Epithelial cell of prostate (primary cell): Measurements from ENCODE around the gene GRHL3.
A peak's percentile ranks its signal among the peaks of the same experiment; 100 is the strongest.

ENCODE experiments used
- DNase-seq: peaks from one replicate; pipeline ENCODE4 v3.0.0-alpha.2; 2011; ENCODE audit warnings: low read depth, low spot score
- H3K27ac ChIP-seq: fragments of 450-650 bp; 2 replicates; pipeline ENCODE4 v1.5.1; 2017; ENCODE audit warnings: mild to moderate bottlenecking

GRHL3 gene

GRCh38 chr1:24292103-24292502, 27.1 kb upstream of the GRHL3 start:
- no peak overlapping the region for H3K27ac ChIP-seq
- DNase-seq, result no peak

- peak overlapping the region; percentile 99 for H3K27ac ChIP-seq
- DNase-seq, result no peak
Observed at GRCh38 chr1:24292887-24293286, 26.3 kb upstream of the GRHL3 start.

DNA sequence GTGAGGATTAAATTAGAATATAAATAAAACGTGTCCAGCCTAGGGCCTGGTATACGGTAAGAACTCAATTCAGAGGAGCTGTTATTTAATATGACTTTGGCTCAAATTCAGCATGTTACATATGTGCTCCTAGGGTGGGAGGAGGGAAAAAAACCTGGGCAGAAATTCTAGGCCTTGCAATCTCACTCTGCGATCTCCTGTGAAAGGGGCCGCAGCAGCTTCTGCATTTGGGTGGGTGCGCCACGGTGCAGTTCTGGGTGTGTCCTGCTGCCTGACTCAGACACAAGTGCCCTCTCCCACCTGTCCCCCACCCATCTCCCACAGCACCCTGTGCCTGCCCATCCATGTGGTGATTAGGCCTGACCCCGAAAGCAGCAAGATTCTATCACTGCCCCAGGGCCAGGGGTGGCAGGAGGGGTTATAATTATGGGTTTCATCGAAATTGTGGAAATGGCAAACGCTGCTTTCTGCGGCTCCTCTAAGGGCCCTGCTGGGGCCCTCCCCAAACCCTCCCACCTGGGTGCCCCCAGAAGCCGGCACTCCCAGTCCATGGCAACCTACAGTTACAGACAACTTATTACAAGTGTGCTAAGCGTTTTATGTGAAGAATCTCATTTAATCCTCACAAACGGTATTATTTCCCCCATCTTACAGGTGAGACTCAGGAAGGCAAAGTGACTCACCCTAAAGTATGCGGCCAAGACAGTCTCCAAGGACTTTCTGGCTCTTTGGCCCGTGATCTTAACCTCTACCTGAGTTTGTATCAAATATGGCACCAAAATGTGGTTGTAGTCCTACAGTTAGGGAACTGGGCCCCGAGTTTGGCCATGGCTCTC, 25.5 kb upstream of the GRHL3 start:
- peak overlapping the region; percentile 99 for H3K27ac ChIP-seq

GRCh38 chr1:24294228-24294672, 24.9 kb upstream of the GRHL3 start:
- H3K27ac ChIP-seq, result peak overlapping the region; percentile 99
- DNase-seq, result peak; percentile 95

More for the DNA sequence above, 25.5 kb upstream of the GRHL3 start:
- DNase-seq, result no peak

DNA sequence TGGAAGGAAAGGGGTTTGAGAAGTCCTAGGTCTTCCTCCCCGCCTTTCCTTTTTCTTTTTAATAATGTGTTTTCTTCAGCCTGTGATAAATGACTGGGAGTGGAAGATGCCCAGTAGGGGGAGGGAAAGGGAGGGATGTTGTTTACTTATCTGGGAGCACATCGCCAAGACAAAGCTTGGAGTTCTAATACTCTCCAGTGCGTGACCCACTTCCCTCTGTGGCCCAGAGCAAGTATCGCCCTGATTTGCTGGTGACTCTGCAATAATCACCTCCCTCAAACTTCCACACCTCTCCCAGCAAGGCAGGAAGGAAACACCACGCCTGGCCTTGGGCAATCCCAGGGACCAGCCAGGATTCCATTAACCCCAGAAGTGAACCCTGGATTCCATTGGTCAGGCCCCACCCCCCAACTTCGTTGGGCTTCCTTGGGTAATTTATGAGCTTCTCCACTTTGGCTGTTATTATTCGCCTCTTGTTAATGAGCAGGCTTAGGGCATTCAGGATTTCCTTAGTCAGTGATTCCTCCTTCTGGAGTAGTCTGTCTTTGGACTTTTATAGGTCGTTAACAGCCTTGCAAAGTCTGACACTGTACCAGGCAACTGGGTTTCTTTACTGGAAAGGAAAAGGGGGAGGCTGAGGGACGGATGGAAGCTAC, 24.3 kb upstream of the GRHL3 start:
- H3K27ac ChIP-seq, result peak overlapping the region; percentile 99
- peak; percentile 79 for DNase-seq

- H3K27ac ChIP-seq, result peak overlapping the region; percentile 99
- no peak for DNase-seq
Observed at GRCh38 chr1:24295535-24295934, 23.6 kb upstream of the GRHL3 start.

DNA sequence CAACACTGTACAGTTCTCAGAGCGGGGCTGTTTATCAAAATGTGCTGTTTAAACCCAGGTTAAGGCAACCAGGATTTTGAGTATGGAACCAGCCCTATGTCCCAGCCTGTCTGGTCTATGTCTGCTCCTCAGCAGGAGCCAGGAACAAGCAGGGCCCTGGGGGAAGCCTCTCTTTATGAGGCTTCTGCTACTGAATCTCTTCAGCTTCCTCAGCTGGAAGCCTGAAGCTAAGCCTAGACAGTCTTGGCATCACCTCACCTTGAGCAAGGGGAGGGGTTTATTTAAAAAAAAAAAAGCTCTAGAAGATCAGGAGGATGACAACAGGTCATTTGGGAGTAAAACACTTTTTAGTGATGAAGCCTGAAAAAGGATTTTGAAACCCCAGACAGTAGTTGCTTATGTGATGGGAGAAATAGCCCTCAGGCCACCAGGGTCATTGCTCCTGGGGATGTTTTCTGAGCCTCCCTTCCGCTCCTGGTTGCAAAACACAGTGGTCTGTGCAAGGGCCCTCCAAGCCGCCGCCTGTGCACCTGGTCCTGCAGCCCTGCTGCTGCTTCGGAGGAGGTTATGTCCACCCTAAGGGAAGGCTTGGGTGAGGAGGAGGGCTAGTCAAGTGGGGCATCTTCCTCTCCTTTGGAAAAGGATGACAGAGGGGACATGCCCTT, 21.8 kb upstream of the GRHL3 start:
- H3K27ac ChIP-seq, result no peak overlapping the region
- no peak for DNase-seq

GRCh38 chr1:24297852-24298232, 21.3 kb upstream of the GRHL3 start:
- H3K27ac ChIP-seq, result no peak overlapping the region
- no peak for DNase-seq

DNA sequence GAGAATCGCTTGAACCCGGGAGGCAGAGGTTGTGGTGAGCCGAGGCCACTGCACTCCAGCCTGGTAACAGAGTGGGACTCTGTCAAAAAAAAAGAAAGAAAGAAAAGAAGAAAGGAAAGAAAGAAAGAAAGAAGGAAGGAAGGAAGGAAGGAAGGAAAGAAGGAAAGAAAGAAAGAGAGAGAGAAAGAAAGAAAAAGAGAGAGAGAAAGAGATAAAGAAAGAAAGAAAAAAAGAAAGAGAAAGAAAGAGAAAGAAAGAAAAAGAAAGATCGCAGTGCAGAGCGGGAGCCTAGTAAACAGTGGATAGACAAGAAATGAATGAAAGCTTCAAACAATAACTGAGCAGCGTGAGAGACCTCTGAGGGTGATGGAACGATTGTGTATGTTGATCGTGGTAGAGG, 20.6 kb upstream of the GRHL3 start:
- no peak overlapping the region for H3K27ac ChIP-seq
- DNase-seq, result no peak

GRCh38 chr1:24299901-24300300, 19.3 kb upstream of the GRHL3 start:
- DNase-seq, result no peak
- no peak overlapping the region for H3K27ac ChIP-seq

GRCh38 chr1:24300971-24301784, 18.0 kb upstream of the GRHL3 start:
- peak overlapping the region; percentile 37 for H3K27ac ChIP-seq
- no peak for DNase-seq

DNA sequence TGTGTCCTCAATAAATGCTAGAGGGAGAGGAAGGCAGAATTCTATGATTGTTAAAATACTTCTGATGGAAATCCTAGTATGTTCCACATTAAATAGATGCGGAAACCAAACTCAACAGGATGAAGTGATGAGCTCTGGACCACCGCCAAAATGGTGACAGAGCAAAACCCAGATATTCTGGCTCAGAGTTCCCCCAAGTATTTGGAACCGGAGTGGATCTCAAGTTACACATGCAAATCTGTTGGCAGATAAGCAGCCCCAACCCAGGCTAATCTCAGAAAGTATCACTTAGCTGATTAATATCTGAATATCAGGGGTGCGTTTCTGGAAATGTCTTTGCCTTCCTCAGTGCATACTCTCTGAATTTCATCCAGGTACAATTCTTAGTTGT, 17.4 kb upstream of the GRHL3 start:
- H3K27ac ChIP-seq, result peak overlapping the region; percentile 37
- DNase-seq, result no peak

DNA sequence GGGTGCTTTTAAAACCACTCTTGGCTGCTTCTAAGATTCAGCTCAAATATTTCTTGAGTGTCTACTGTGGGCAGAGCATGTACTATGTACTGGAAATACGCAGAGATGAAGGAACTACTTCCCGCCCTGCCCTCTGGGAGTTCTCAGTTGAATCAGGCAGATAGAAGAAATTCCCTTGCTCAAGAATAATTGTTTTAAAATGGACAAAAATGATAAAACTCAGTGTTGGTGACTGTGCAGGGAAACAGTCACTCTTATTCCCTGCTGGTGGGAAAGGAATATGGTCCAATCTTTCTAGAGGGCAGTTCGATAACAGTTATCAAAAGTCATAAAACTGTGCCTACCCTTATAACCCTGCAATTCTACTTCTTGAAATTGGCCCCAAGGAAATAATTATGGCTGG, 16.9 kb upstream of the GRHL3 start:
- H3K27ac ChIP-seq, result peak overlapping the region; percentile 37
- no peak for DNase-seq

GRCh38 chr1:24303600-24303999, 15.6 kb upstream of the GRHL3 start:
- H3K27ac ChIP-seq, result no peak overlapping the region
- DNase-seq, result no peak

- no peak for DNase-seq
- H3K27ac ChIP-seq, result no peak overlapping the region
Observed at GRCh38 chr1:24304763-24305162, 14.4 kb upstream of the GRHL3 start.

GRCh38 chr1:24308365-24309015, 10.7 kb upstream of the GRHL3 start:
- no peak overlapping the region for H3K27ac ChIP-seq

GRCh38 chr1:24309762-24310485, 9.2 kb upstream of the GRHL3 start:
- H3K27ac ChIP-seq, result peak overlapping the region; percentile 49
- DNase-seq, result peak; percentile 90

More at GRCh38 chr1:24308365-24309015, 10.7 kb upstream of the GRHL3 start:
- DNase-seq, result no peak

DNA sequence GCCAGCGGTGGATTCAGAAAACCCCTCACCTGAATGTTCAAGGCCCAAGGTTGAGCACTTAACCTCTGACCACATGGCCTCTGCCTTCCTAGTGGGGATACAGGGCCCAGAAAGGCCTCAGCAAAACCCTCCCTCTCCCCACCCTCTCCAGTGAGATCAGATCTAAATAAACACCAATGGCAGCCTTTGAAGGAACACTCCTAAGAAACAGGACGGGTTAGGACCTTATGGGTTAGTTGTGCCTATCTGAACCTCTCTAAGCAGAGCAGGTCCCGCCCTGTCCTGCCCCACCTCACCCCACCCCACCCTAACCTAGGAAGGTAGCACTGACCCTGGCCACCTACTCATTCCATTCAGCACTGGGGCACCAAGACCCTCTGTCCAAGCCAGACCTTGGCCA, 7.9 kb upstream of the GRHL3 start:
- DNase-seq, result no peak
- no peak overlapping the region for H3K27ac ChIP-seq

DNA sequence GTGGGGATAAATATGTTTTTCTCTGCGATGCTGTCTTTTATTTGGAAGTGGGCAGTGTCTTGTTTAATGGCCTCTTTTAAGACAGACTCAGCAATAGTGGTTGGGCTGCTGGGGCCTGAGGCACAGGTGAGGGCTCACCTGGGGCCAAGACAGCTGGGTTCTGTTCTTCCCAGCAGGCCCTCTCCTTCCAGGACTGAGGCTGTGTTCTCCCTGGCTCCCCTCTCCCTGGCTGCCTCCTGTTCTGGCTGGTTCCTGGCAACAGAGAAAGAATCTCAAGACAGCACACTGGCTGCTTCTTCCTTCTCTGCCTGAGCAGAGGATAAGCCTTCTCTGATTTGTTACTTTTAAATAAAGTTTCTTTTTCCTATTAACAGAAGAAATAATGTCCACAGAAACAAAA, 7.4 kb upstream of the GRHL3 start:
- H3K27ac ChIP-seq, result no peak overlapping the region
- no peak for DNase-seq
